HL-60 (cell line): ENCODE data around the gene PPP1R9A.

Experiments
- DNase-seq, 2 experiments: peaks; one replicate each; pipeline ENCODE4 v3.0.0-alpha.2; 2010 to 2020; ENCODE audit warnings: low read depth in 1 of 2, low spot score in 1 of 2
- H3K27ac ChIP-seq: fragments of 250-450 bp; sonication (Bioruptor Pico); replicated peaks from 2 replicates; pipeline ENCODE4 v1.5.1; 2020; ENCODE audit warnings: mild to moderate bottlenecking, moderate library complexity
- H3K27me3 ChIP-seq: fragments of 250-450 bp; sonication (Bioruptor Pico); 2 replicates; pipeline ENCODE4 v1.5.1; 2021; ENCODE audit warnings: mild to moderate bottlenecking, moderate library complexity; ENCODE audit not compliant: insufficient read depth, poor library complexity, severe bottlenecking
- H3K4me3 ChIP-seq: replicated peaks from 2 replicates; pipeline ENCODE4 v1.5.1; 2011; ENCODE audit warnings: mild to moderate bottlenecking, control low read depth, low read length; ENCODE audit not compliant: insufficient read depth
- CTCF ChIP-seq: IDR thresholded peaks from one replicate; pipeline ENCODE4 v1.5.1; 2011; ENCODE audit warnings: low read length, control low read depth, inconsistent platforms; ENCODE audit not compliant: insufficient read depth
- GABPA ChIP-seq: IDR thresholded peaks from 2 replicates; pipeline ENCODE4 v1.6.1; 2012; ENCODE audit warnings: low read depth
- POLR2AphosphoS5 ChIP-seq: IDR thresholded peaks from 2 replicates; pipeline ENCODE4 v1.6.1; 2012; ENCODE audit warnings: low read depth
- REST ChIP-seq: IDR thresholded peaks from 2 replicates; pipeline ENCODE4 v1.6.1; 2012; ENCODE audit warnings: low read depth; ENCODE audit not compliant: insufficient replicate concordance
- SPI1 ChIP-seq: IDR thresholded peaks from 2 replicates; pipeline ENCODE4 v1.6.1; 2012; ENCODE audit warnings: low read depth, mild to moderate bottlenecking, borderline replicate concordance

Gene PPP1R9A

GRCh38 chr7:95311389-95311788 is 404.0 kb downstream of the PPP1R9A start:
- Histone ChIP-seq H3K27ac (no peak overlapping the region), H3K27me3 (no peaks in the 10 kb centered on the region), H3K4me3 (no peak overlapping the region)
- DNase-seq, result no peak
- TF ChIP-seq CTCF (no peak), REST (no peak), SPI1 (no peak), POLR2AphosphoS5 (no peak), GABPA (no peak)

- no peak for TF ChIP-seq GABPA
- no peak for TF ChIP-seq POLR2AphosphoS5
- TF ChIP-seq CTCF, result no peak
- TF ChIP-seq REST, result no peak
- TF ChIP-seq SPI1, result no peak
- H3K27me3 ChIP-seq, result no peaks in the 10 kb centered on the region
- H3K27ac ChIP-seq, result no peak overlapping the region
- no peak overlapping the region for H3K4me3 ChIP-seq
- DNase-seq, result no peak
Measured at GRCh38 chr7:95312561-95312960, 405.2 kb downstream of the PPP1R9A start.

GRCh38 chr7:95316588-95316987 is 409.2 kb downstream of the PPP1R9A start:
- H3K27me3 ChIP-seq, result no peaks in the 10 kb centered on the region
- no peak for DNase-seq
- TF ChIP-seq SPI1, result no peak
- TF ChIP-seq GABPA, result no peak
- no peak for TF ChIP-seq CTCF
- TF ChIP-seq REST, result no peak
- TF ChIP-seq POLR2AphosphoS5, result no peak
- no peak overlapping the region for H3K27ac ChIP-seq
- no peak overlapping the region for H3K4me3 ChIP-seq
